OCI-M2 (cell line): Measurements from ENCODE around the gene EFNB2.

Source experiments
- DNase-seq: peaks from one replicate; lab custom pipeline; 2025; ENCODE audit not compliant: unreplicated experiment; lab: John Stamatoyannopoulos, UW

Gene EFNB2

DNA sequence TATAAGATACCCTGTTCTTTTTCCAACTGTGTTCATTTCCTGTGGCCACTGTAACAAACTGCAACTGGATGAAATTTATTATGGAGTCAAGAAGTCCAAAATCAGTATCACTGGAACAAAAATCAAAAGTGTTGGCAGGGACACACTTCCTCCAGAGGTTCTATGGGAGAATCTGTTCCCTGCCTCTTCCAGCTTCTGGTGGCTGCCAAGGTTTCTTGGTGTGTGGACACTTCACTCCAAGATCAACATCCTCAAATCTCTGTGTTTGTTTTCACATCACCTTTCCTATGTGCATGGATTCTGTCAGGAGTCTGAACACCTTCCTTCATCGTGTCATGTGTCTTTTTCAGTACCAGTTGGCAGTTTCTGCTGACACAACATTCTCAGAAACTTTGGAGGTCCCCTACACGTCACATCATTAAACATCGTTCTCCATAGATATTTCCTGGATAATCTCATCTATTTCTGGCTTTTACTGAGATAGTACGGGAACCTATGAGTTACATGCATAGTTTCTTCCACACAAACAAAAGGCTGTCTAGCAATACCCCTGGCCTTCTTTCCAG is 15.2 kb upstream of the EFNB2 start:
- no peak for DNase-seq

DNA sequence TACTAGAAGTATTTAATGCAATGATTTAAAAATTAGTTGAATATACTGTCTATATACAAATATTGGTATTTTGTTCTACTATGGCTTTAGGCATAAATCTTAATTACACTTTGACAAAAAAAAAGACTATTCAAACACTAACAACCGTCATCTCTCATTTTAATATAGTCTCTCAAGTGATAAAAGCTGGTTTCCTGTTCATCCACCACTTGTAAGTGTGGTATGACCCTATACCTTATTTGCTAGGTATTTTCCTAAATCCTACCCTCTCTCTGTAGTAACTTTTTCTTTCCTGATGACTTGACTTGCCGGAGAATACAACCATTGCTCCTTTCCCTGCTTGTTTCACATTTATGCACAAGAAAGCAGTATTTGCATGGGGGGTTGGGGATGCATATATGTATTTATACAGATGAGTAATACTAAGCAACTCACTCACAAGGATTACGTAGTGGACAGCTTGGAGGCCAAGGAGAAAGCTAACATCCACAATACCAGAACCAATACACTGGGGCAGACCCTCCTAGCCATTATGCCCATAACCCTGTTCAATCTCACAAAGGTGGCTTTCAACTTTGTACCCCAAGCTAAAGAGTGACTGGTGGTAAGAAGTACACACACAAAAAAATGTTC is 12.7 kb upstream of the EFNB2 start:
- DNase-seq: no peak

DNA sequence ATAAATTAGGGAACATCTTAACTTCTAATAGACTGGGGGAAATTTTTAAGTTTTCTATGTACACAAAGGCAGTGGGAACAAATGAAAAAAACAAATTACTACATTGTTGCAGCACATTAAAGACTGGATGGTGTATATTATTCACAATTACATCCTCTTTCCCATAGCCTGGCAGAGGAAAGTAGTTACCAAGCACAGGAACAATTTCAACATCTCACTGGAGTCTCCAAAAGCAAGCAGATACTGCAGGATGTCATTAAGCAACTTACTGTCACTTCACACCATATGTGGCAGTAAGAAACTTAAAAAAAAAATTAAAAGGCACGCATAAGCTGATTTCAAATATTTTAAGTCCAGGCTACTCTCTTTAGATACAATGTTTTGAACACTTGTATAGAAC is 6.4 kb upstream of the EFNB2 start:
- no peak for DNase-seq

DNA sequence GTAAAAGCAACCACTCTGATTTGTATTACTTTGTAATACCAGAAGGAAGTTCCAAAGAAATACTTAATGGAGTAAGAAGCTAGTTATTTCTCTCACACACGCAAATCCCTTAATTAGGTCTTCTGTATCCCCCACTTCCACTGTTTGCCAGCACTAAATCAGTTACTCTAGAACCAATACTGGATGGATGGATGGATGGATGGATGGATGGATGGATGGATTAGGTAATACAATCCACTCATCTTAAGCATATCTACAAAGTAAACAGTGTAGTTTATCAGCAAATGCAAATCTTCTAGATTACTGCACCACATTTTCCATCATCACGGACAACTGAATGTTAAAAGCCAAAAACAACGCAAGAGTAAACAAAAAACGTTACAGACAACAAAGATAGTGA is 5.2 kb upstream of the EFNB2 start:
- no peak for DNase-seq

DNA sequence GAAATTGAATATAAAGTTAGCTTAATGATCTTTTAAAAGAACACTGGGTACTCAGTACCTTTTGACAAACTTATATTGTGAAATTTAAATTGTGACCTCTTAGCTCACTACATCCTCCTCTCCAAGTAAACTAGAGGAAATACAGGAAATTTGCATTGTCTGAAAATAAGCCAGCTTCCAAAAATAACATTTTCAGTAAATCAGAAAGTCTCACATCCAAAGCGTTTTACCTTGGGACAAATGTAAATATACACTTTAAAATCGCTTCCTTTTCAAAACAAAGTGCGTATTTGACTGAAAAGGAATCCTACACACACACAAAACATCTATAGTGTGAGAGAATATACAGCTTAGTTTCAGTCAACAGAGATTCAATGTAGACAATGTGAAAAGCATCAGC is 2.1 kb upstream of the EFNB2 start:
- no peak for DNase-seq

DNA sequence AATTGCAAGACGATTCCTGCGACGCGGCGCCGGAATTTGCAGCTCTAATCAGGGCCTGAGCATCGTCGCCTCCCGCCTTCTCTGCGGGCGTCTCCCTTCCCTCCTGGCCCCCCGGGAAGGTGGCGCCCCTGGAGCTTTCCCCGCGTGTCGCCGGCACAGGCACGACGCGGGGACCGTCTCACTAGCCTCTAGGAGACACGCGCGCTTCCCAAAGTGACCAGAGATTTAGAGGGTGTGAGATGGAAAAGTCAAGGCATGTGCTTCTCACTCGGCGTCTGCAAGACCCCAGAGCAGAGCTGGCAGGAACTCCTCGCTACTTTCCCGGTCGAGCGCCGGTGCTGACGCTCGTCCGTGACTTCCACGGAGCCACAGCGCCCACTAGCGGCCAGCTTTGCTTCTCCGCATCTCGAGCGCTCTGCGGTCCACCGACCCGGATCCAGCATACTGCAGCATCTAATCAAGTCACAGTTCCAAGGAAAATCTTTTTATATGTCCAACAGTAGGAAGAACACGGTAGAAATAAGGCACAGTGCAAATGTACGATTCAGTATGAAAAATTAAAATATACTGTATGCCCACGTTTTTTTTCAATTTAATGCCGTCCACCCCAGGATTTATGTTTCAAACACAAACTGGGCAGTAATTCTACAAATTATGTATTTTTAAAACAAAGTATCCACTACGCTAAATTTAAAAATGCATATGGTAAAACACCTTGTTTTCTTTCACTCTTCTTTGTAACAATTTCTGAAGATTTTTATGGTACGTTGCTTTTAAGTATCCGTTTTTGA is 977 bp upstream of the EFNB2 start:
- DNase-seq: peak; percentile 57

DNA sequence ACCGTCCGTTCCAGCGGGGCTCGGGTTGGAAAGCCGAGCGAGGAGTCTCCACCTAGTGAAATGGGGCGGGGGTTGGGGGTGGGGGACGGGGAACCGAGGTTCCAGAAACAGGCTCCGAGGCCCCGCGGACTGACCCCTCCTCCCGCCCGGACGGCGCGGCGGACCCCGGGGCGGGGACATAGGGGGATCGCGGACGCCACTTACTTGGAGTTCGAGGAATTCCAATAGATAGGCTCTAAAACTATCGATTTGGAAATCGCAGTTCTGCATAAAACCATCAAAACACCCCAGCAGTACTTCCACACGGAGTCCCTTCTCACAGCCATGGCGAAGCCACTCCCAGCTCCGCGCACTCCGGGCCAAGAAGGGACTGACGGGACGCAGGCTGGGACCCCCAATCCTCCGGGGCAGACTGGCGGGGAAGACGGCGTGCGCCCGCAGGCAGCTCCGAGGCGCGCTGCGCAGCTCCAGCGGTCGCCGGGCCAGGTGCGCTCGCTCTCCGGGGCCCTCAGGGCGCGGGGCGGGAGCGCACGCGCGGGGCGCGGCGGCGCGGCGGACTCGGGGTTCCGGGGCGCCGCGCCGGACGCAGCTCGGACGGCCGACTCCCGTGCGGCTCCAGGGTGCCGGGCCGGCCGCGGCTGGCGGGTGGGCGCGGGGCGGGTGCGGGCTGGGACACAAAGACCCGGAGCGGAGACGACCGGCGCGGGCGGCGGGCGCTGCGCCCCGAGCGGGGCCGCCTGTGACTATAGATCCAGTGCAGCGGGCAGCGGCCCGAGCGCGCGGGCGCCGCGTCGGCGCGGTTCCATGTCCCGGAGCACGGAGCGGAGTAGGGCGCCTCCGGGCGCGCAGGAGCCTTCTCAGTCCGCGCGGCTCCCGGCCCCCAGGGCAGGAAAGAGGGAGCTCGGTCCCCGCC is 567 bp downstream of the EFNB2 start:
- no peak for DNase-seq

DNA sequence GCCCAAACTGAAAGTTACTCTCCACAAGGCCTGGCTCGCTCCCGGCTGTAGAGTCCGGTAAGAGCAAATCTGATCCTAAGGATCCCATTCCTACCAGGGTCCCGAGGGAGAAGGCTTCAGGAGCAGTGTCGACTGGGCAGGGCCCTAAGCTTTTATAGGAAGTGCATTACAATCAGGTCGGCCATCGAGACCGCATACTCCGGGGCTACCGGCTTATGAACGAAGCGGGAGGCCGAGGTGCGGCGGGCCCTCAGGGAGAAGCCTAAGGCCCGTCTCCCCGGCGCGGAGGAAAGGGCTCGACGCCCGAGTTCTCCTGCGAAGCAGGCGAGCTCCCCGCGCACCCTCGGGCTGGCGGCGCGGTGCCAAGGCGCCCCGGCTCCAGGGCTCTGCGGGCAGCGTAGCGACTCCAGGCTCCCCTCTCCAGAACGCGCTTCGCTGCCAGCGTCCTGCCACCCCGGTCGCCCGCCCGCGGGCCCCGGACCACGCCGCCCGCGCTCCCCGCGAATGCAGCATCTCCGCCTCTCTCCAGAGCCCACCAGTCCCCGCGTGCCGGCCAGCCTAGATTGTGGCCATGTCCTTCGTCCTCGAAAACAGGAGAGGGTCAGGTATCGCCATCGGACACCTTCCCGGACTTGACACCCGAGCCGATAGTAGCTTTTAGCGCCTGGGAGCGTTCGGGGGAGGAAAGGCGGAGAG is 1.4 kb downstream of the EFNB2 start:
- no peak for DNase-seq

DNA sequence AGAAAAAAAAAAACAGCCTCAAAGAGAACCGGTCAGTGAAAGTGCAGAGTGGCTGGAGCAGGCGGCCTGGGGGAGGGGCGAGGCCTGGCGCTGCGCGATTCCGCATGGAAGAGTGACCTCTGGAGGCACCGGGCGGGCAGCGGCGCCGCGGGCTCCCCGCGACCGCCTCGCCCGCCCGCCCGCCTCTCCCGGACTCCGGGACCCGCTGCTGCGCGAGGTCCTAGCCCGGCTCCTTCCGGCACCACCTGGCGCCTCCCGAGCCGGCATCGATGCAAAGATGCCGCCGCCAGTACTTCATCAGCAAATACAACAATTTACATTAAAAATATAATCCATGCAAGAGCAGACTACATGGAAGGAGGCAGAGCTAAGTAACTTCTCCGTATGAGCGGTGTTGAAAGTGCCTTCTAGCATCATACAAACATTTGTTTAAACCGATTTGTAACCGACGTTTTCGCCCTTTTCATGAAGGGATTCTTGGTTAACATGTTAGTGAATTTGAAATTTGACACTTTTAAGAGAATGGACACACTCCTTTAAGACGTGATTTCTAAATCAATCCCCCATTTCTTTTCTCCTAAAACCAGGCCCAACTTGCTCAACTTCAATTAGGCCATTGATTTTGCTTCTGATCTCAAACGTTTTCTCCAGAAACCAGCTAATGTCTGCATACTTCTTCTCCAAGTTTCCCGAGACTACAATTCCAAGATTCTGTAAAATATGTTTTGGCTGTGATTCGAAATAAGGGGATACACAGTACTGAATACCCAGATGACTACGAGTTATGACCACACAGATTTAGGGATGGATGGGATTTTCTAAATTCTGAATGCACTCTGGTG is 2.1 kb downstream of the EFNB2 start:
- no peak for DNase-seq

DNA sequence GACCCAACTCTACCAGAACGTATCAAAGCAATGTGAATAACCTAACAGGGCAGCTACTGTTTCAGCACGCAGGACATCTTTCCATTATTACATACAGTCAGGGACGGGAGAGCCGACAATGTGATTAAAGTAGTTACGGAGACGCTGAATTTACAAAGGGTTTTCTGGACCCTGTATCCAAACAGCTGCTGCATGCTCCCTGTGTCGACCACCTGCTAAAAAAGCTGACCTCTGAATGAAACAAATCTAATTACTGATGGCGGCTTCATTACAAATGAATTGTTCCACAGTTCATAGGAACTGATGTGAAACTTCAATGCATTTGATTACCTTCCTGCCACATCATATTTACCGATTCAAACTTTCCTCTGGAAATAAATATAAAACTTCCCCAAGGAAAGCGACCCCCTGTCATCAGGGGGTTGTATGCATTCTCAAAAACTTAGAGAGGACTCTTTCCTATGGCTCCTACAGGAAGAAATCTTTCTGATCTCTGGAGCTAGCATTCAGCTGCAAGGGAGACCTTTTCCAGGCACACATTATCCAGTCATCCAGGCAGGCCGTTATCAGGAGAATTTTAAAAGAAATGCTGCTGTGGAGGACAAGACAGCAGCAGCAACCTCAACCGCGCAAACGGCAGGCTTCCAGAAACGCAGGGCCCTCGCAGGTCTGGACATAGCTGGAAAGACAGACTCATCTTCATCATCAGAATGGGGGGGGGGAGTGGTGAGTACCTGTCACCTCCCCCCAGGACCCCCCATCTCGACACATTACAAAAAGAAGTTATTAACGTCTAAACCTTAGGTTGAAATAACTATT is 3.1 kb downstream of the EFNB2 start:
- DNase-seq: no peak

DNA sequence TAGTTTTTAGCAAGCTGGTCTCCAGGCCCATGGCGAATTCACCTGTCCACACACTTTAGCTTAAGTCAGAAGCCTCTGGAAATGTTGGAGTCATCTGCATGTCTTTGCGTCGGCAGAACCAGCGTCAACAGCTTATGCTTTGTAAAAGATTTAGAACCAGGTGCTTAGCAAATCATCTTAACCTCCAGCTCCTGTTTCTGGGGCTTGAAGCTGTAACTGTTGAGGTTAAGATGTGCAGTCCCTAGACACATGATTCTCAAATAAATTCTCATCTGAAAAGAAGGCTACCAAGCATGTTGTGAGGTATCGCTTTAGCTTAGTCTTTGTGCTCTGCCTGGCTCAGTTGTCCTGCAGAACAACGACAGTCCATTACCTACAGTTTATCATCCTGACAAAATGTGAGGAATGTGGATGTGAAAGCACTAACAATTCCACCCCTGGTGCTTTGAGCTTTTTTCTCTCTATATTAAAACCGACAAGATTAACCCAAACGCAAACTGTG is 4.4 kb downstream of the EFNB2 start:
- no peak for DNase-seq

DNA sequence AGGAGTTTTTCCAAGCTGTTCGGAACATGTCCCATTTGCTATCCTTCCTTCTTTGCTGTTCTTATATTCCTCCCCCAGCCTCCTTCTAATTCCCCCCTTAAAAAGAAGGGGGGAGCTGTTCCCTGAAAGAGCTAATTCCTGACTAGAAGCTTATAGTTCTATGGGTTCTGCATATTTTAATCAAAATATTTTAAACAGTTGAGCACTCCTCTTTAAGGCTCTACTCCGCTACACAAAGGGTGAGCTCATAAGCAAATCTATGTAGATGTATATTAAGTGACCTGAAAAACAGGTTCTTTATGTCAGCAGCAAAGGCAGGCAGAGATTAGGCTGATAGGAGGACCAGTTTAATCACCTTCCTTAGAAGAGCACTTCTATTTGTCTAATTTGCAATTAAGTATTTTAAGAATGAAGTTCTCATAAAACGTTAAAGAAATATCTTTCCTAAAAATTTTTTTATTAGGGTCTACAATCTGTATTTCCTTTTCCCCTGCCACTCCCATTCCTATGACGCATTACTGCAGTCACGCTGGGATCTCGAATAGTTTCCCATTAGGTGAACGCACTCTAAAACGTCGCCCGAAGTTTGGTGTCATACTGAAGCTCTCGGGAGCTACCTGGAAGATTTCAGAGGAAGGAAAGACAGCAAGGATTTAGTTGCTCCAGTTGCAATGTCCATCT is 5.2 kb downstream of the EFNB2 start:
- no peak for DNase-seq

DNA sequence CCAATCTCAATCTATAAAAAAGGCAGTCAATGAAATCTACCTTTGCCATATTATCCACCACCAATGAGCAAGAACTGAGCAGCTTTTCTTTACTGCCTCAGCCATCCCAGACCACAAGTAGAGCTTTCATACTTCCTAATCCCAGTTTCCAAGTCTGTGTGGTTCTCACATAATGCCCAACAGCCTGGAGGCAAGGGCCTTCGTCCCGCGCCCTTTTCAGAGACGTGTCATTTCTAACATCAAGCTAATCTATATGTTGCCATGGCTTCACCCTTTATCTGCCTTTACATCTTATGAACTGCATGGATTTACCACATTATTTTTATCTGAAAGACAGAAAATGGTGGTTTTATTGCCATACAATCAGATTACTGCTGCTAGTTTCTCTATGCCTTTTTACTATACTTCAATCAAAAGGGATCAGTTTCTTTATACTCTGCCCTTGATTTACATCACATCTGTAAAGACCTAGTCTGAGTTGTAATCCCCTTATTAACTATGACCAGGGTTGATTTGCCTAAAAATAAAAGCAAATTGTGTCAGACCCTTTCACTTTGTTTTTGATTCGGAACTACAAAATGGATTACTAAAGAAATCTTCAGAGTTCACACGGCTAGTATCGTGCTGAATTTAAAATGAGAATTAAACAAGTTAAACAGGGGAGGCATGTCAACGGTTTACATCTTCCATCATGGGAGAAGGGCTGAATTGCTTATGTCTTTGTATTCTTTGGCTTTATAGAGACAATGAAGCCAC is 5.9 kb downstream of the EFNB2 start:
- no peak for DNase-seq

DNA sequence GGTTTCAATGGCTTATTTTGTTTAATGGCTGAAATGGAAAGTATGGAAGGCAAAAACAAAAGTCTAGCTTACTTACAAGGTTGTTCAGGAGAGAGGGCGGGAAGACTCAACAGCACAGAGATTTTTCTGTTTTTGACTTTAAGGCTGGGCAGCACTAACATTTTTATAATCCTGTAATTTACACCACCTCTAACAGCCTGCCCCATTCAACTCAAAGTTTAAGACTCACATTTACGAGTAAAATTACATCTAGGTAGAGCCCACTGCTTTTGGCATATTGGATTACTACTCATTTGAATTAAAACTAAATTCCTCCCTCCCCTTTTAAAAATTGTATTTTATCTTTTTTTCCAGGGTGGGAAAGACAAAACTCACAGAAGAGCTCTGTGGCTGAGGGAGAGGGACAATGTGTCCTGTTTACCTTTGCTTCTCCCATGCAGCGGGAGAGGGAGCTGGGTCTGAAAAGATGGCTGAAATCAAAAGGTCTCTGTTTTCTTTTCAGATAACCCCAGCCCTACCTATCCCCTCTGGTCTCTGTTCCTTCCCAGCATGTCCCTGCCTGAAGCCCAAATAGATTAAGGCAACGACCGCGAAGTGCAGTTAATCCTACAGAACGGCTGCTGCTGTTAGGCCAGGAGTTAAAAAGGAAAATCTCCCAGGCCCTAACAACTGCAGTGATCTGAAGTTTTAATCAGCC is 6.6 kb downstream of the EFNB2 start:
- DNase-seq: no peak

DNA sequence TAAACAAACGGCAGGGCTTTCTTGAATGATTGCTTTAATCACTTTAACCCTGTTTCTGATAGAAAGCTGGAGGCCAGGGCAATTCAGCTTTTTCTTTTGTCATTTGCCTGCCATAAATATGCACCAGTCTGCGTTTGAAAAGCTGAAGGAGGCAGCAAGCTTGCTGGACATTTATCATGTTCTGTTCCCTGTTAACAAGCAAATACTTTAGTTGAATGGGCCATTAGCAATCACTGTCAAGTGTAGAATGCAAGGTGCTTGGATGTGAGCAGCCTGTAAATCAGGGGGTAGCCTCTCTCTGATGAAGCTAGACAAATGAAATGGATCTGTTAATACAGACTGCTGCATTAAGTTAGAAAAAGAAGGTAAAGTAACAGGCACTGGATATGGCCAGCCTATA is 7.6 kb downstream of the EFNB2 start:
- no peak for DNase-seq

DNA sequence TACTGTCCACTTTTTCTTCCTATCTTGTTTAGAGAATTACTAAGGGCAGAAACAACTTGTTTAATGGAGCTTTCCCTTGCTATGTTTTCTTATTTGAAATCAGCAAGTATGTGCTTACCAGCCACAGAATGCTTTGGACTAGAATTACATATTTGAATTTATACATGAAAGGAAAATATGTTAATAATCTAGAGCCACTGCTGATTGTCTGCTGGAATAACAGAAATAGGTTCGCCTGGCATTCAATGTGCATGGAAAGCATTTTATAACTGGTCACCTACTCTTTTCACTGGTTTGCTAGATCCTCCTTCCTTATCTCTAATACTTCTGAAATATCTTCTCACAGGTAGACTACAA is 8.0 kb downstream of the EFNB2 start:
- no peak for DNase-seq

DNA sequence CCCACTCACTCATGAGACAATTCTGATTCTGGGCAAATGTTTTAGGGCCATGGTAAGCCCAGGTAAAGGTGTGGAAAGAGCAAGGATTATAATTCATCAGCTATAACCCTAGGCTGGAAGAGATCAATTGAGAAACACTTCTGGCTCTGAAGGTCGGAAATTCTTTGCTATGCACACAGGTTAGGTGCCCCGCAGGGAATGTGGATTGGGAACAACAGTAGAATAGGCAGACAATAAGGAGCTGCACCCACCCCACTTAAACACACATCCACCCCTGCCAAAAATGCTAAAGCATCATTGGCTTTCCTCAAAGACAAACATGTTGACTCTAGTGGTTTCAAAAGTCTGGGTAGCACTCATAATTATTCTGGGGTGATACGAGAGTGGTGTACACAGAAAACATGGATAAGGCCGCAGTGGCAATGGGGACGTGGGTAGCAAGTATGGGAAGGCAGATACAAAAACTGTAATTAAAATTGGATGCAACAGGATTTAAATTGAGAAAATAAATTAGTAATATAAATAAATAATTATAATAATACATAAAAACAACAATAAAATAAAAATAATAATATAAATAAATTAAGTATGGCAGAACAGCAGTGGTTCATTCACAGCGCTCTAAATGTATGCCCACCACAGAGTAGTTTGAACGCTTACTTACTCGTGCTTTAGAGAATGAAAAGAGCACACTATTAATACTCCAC is 8.6 kb downstream of the EFNB2 start:
- no peak for DNase-seq
